Measurements from ENCODE around the gene SUPV3L1. TPM values are rescaled to one million over a fixed set of nuclear protein-coding genes. Genes with fewer than 3 reads are reported as not detected.
A peak's percentile ranks its signal among the peaks of the same experiment; 100 is the strongest.

Gene SUPV3L1
- total RNA-seq, 1 donor from 2014 or later: 36.6 TPM

- Mint-ChIP-seq H3K27me3 (no peaks in the 10 kb centered on the region), H3K27ac (peak overlapping the region; percentile 100), H3K9me3 (no peaks in the 10 kb centered on the region), H3K4me1 (ENCODE audit: unreplicated experiment) (peaks cover 17% of the 10 kb centered on the region), H3K4me3 (peak overlapping the region; percentile 94), H3K36me3 (peaks cover 5% of the 10 kb centered on the region)
- TF ChIP-seq CTCF (conservative IDR thresholded peaks at IDR 0.05): no peak
- no peak for DNase-seq (ENCODE audit: extremely low spot score, unreplicated experiment)
Observed at GRCh38 chr10:69181433-69181832, 1.4 kb downstream of the SUPV3L1 start.

- no peak for DNase-seq (ENCODE audit: extremely low spot score, unreplicated experiment)
- no peak overlapping the region for H3K4me3 Mint-ChIP-seq
- TF ChIP-seq CTCF (conservative IDR thresholded peaks at IDR 0.05): no peak
- peaks cover 5% of the 10 kb centered on the region for H3K36me3 Mint-ChIP-seq
- H3K27me3 Mint-ChIP-seq: no peaks in the 10 kb centered on the region
- no peaks in the 10 kb centered on the region for H3K9me3 Mint-ChIP-seq
- no peak overlapping the region for H3K27ac Mint-ChIP-seq
- H3K4me1 Mint-ChIP-seq (ENCODE audit: unreplicated experiment): peaks cover 17% of the 10 kb centered on the region
Observed at GRCh38 chr10:69182005-69182404, 2.0 kb downstream of the SUPV3L1 start.

GRCh38 chr10:69186524-69186923 lies 6.5 kb downstream of the SUPV3L1 start:
- no peak for TF ChIP-seq CTCF (conservative IDR thresholded peaks at IDR 0.05)
- no peak overlapping the region for H3K27ac Mint-ChIP-seq
- no peak for DNase-seq (ENCODE audit: extremely low spot score, unreplicated experiment)
- H3K36me3 Mint-ChIP-seq: peaks cover 9% of the 10 kb centered on the region
- peaks cover 4% of the 10 kb centered on the region for H3K4me1 Mint-ChIP-seq (ENCODE audit: unreplicated experiment)
- H3K4me3 Mint-ChIP-seq: no peak overlapping the region
- no peaks in the 10 kb centered on the region for H3K9me3 Mint-ChIP-seq
- no peaks in the 10 kb centered on the region for H3K27me3 Mint-ChIP-seq

GRCh38 chr10:69201045-69201444 lies 21.0 kb downstream of the SUPV3L1 start:
- H3K27ac Mint-ChIP-seq: no peak overlapping the region
- H3K36me3 Mint-ChIP-seq: peaks cover 9% of the 10 kb centered on the region
- no peak for TF ChIP-seq CTCF (conservative IDR thresholded peaks at IDR 0.05)
- H3K4me3 Mint-ChIP-seq: no peak overlapping the region
- no peaks in the 10 kb centered on the region for H3K27me3 Mint-ChIP-seq
- no peaks in the 10 kb centered on the region for H3K4me1 Mint-ChIP-seq (ENCODE audit: unreplicated experiment)
- no peak for DNase-seq (ENCODE audit: extremely low spot score, unreplicated experiment)
- no peaks in the 10 kb centered on the region for H3K9me3 Mint-ChIP-seq

- H3K36me3 Mint-ChIP-seq: peaks cover 9% of the 10 kb centered on the region
- no peak overlapping the region for H3K4me3 Mint-ChIP-seq
- no peaks in the 10 kb centered on the region for H3K9me3 Mint-ChIP-seq
- TF ChIP-seq CTCF (conservative IDR thresholded peaks at IDR 0.05): no peak
- H3K27me3 Mint-ChIP-seq: no peaks in the 10 kb centered on the region
- DNase-seq (ENCODE audit: extremely low spot score, unreplicated experiment): no peak
- no peak overlapping the region for H3K27ac Mint-ChIP-seq
- H3K4me1 Mint-ChIP-seq (ENCODE audit: unreplicated experiment): no peaks in the 10 kb centered on the region
Observed at GRCh38 chr10:69202332-69202731, 22.3 kb downstream of the SUPV3L1 start.

GRCh38 chr10:69208761-69209160 lies 28.7 kb downstream of the SUPV3L1 start:
- Mint-ChIP-seq H3K27me3 (no peaks in the 10 kb centered on the region), H3K27ac (no peak overlapping the region), H3K4me1 (ENCODE audit: unreplicated experiment) (no peaks in the 10 kb centered on the region), H3K9me3 (no peaks in the 10 kb centered on the region), H3K4me3 (no peak overlapping the region), H3K36me3 (peaks cover 13% of the 10 kb centered on the region)
- no peak for DNase-seq (ENCODE audit: extremely low spot score, unreplicated experiment)
- no peak for TF ChIP-seq CTCF (conservative IDR thresholded peaks at IDR 0.05)
